AG04450 (cell line): Measurements from ENCODE around the gene C1QL4. TPM values are rescaled to one million over a fixed set of nuclear protein-coding genes. Genes with fewer than 3 reads are reported as not detected.

Experiments
- CTCF ChIA-PET: fragments of 300-600, 350-600 bp; formaldehyde crosslinking; extraction: SDS; loops from one replicate; lab custom pipeline; 2022; ENCODE audit warnings: antibody characterized with exemption, inconsistent platforms; lab: Charles Lee
- POLR2A ChIA-PET: fragments of 350-600 bp; formaldehyde crosslinking; extraction: SDS; loops from one replicate; lab custom pipeline; 2021; ENCODE audit warnings: antibody characterized with exemption, inconsistent platforms; lab: Yijun Ruan, JAX
- DNase-seq: peaks from one replicate; pipeline ENCODE4 v3.0.0-alpha.2; 2011; ENCODE audit warnings: low read depth, low spot score
- H3K27ac ChIP-seq: one replicate; pipeline ENCODE4 v1.5.1; 2012; ENCODE audit warnings: low read depth, low read length, control low read depth
- H3K27me3 ChIP-seq: one replicate; pipeline ENCODE4 v1.6.0; 2012; ENCODE audit warnings: low read length; ENCODE audit not compliant: control insufficient read depth, insufficient read depth
- H3K4me3 ChIP-seq: 2 replicates; pipeline ENCODE4 v1.5.1; 2011; ENCODE audit warnings: mild to moderate bottlenecking, low read depth, low read length, control low read depth
- H3K9me3 ChIP-seq: 2 replicates; pipeline ENCODE4 v1.5.1; 2012; ENCODE audit warnings: low read length; ENCODE audit not compliant: control insufficient read depth, insufficient read depth
- polyA plus RNA-seq: library from polyadenylated mRNA; depleted of rRNA; stranded (reverse); fragments of >200 nt; gene quantifications from 2 replicates; pipeline ENCODE4 v1.2.3, GENCODE V29; 2011
- TF ChIP-seq, protein P1 (sequence below): IDR thresholded peaks from 2 replicates; pipeline ENCODE4 v1.5.1; 2011; ENCODE audit warnings: low read depth, low read length, control low read depth, inconsistent platforms

Gene C1QL4
- polyA plus RNA-seq, 1 experiment = not detected

DNA sequence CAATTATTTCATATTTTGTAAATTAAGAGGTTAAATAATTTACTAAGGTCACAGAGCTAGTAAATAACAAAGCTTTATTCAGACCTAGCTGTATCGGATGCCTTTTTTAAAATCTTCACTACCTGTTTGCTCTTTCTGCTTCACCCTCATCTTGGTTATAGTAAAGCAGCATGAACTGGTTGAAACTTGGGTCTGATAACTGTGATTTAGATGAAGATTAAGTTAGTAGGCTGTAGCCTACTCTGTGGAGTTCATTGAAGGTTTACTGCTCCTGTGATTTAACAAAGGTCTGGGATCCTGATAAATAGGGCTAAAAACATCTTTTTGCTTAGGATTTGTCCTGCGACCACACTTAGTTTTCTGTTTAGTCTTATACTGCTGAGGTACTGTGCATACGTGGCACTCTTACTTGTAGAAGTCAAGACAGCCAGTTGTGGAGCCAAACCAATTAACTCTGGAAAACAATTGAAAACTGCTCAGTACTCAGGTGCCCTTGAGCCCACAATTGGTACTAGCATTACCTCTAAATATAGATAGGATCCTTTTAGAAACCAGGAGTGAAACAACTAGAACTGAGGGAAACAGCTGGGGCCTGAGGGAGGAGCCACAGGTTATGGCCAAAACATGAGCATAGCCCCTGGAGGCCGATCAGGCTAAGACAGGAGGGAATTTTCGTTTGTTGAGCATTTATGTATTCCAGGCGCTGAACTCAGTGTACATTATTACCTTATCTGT lies 32.6 kb upstream of the C1QL4 start:
- TF ChIP-seq, protein P1, sequence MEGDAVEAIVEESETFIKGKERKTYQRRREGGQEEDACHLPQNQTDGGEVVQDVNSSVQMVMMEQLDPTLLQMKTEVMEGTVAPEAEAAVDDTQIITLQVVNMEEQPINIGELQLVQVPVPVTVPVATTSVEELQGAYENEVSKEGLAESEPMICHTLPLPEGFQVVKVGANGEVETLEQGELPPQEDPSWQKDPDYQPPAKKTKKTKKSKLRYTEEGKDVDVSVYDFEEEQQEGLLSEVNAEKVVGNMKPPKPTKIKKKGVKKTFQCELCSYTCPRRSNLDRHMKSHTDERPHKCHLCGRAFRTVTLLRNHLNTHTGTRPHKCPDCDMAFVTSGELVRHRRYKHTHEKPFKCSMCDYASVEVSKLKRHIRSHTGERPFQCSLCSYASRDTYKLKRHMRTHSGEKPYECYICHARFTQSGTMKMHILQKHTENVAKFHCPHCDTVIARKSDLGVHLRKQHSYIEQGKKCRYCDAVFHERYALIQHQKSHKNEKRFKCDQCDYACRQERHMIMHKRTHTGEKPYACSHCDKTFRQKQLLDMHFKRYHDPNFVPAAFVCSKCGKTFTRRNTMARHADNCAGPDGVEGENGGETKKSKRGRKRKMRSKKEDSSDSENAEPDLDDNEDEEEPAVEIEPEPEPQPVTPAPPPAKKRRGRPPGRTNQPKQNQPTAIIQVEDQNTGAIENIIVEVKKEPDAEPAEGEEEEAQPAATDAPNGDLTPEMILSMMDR = peak; percentile 61
- no peak for DNase-seq
- H3K27ac ChIP-seq = peak overlapping the region; percentile 57
- H3K9me3 ChIP-seq = no peaks in the 10 kb centered on the region; the same call in 1 of the 2 replicates
- peak overlapping the region; percentile 68 for H3K4me3 ChIP-seq
- H3K27me3 ChIP-seq = no peaks in the 10 kb centered on the region
- CTCF ChIA-PET = interaction anchor here (1.2 to 6.8 kb wide), 6 partner anchors 12 to 145 kb away, joined by 3 to 62 read pairs (median 8); no protein-coding TSS in a partner anchor
- POLR2A ChIA-PET = no interaction called here

DNA sequence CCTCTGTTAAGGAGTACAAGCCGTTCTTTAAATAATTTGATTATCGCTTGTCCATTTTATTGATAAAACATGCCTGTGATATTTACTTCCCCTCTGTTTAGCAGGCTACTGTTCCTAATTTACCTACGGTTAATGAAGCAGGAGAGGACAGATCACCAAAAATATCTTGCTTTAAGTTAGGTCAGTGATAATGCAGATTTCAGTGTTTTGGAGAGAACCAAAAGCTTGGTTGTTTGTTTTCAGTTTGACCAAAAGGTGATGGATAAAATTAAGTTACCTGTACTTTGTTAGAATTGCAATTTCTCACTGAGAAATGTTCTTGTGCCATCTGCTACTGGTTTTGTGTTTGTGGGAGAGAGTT lies 31.2 kb upstream of the C1QL4 start:
- peak overlapping the region; percentile 68 for H3K4me3 ChIP-seq
- POLR2A ChIA-PET = interaction anchor here (1.2 to 1.9 kb wide), 3 partner anchors 102 to 176 kb away, joined by 3 to 8 read pairs (median 6); no protein-coding TSS in a partner anchor
- no peaks in the 10 kb centered on the region; the same call in 1 of the 2 replicates for H3K9me3 ChIP-seq
- H3K27ac ChIP-seq = no peak overlapping the region
- no peak for DNase-seq
- TF ChIP-seq, protein P1 = no peak
- CTCF ChIA-PET = interaction anchor here (2.8 to 6.8 kb wide), 3 partner anchors 10 to 146 kb away, joined by 10 to 62 read pairs (median 17); no protein-coding TSS in a partner anchor
- no peaks in the 10 kb centered on the region for H3K27me3 ChIP-seq

DNA sequence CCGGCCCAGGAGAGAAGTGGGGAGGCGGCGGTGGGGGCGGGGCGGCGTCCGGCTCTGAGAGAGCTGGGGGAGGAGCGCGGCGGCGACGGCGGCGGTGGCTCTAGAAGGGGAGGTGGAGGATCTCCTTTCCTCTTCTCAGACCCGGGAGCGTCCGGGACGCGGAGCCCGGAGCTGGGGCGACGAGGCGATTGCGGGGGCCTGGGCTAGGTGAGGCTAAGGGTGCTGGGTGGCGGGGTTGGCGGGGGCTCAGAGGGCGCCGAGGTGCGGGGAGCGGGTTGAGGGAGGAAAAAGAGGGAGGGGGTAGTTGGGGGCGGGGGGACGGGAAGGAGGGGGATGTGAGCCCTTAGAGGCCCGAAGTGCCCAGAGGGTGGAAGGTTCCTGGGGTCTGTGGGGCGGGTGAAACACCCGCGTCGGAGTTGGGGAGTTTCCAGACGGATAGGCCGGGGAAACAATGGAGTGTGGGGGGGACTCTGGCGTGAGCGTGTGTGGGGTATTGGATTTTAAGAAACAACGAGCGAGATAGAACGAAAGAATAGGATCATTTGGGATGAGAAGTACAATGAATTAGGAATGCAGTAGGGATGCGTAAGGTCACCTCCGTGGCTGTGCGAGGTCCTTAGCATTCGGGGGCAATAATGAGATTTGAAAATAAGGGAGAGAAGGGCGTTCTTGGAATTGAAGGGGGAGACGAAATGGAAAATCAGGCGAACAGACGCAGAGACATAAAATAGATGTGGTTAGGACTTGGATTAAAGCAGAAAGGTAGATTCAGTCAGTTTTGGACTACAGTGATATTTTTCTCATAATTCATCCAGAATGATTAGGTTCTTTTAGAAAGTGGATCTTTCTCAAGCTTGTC lies 30.6 kb upstream of the C1QL4 start, which contains the start of gene SPATS2:
TSS of gene SPATS2 (plus strand) at position 82 of the 859 bp plus-strand sequence. CDS start 93,551 bp downstream, outside the sequence.
- ChIA-PET CTCF (interaction anchor here (0.6 to 6.8 kb wide), 9 partner anchors 10 to 147 kb away, joined by 3 to 62 read pairs (median 10); partner anchors contain the start of gene DNAJC22), POLR2A (interaction anchor here (0.6 to 2.5 kb wide), 27 partner anchors 8 to 237 kb away, joined by 3 to 12 read pairs (median 5); partner anchors contain the start of genes TROAP and TUBA1B)
- no peaks in the 10 kb centered on the region; the same call in 1 of the 2 replicates for H3K9me3 ChIP-seq
- no peak for DNase-seq
- peak within 1 kb of the TSS; percentile 93 for H3K27ac ChIP-seq
- H3K4me3 ChIP-seq = peak within 1 kb of the TSS; percentile 68
- H3K27me3 ChIP-seq = no peaks in the 10 kb centered on the region
- TF ChIP-seq, protein P1 = no peak

DNA sequence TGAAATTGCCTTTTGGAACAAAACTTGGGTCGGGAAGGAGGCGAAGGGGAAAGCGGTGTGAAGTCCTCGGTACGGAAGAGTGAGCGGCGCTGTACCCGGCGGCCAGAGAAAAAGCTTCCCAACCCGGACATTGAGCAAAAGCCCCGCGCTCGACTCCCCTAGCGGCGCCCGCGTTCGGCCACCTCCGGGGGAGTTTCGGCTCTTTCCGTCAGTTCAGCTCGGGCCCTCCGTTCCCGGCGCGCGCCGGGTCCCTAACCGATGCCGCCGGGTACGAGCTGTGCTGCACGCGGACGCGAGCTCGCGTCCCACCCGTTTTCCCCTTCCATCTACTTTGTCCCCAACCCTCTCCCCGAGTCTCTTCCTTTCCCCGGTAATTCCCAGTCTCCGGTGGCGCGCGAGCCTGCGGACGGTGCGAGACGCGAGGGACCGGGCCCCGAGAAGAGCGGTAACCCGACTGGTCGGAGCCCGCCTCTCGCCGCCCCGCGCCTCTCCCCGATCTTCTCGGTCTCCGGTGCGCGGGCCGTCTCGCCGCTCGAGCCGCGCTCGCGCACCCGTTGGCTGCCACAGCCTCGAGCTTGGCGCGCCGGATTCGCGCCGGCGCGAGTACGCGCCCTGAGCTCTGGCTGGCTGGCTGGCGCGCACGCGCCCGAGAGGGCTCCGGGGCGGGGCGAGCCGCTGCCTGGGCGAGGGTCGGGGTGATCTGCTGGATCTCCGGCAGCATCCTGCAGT lies 29.8 kb upstream of the C1QL4 start:
- H3K27ac ChIP-seq = peak overlapping the region; percentile 93
- DNase-seq = peak; percentile 83
- TF ChIP-seq, protein P1 = peak; percentile 25
- H3K4me3 ChIP-seq = peak overlapping the region; percentile 68
- ChIA-PET POLR2A (interaction anchor here (0.6 to 2.5 kb wide), 29 partner anchors 8 to 315 kb away, joined by 3 to 12 read pairs (median 5); partner anchors contain the start of genes TROAP and TUBA1B), CTCF (interaction anchor here (0.6 to 6.8 kb wide), 9 partner anchors 9 to 150 kb away, joined by 3 to 62 read pairs (median 5); partner anchors contain the start of gene DNAJC22)
- H3K9me3 ChIP-seq = no peaks in the 10 kb centered on the region; the same call in 1 of the 2 replicates
- no peaks in the 10 kb centered on the region for H3K27me3 ChIP-seq
